ENCODE measurements around the gene HGFAC.
A peak's percentile ranks its signal among the peaks of the same experiment; 100 is the strongest.
"Not testable (repeated sequence)": the region's sequence is repeated elsewhere in the genome, so short reads cannot be mapped to it uniquely, and the experiment has no call there.

Gene HGFAC

GRCh38 chr4:3451956-3452355 lies 10.2 kb downstream of the HGFAC start:
- peak; percentile 64 for DNase-seq (ENCODE audit: low read depth)

GRCh38 chr4:3452376-3452775 lies 10.6 kb downstream of the HGFAC start:
- DNase-seq (ENCODE audit: low read depth): no peak
- TF ChIP-seq CTCF (IDR thresholded peaks at IDR 0.05; ENCODE audit: insufficient read depth, low read depth, low read length, missing control alignments): no peak
- no peak overlapping the region for H3K4me3 ChIP-seq (ENCODE audit: low read length)

More at GRCh38 chr4:3451956-3452355, 10.2 kb downstream of the HGFAC start:
- no peak overlapping the region for H3K4me3 ChIP-seq (ENCODE audit: low read length)
- TF ChIP-seq CTCF (IDR thresholded peaks at IDR 0.05; ENCODE audit: insufficient read depth, low read depth, low read length, missing control alignments): no peak

- not testable (repeated sequence) for H3K4me3 ChIP-seq (ENCODE audit: low read length); DNase-seq (ENCODE audit: low read depth)
Measured at GRCh38 chr4:3455596-3455995, 13.8 kb downstream of the HGFAC start.

GRCh38 chr4:3458371-3458770 lies 16.6 kb downstream of the HGFAC start:
- no peak overlapping the region for H3K4me3 ChIP-seq (ENCODE audit: low read length)
- TF ChIP-seq CTCF (IDR thresholded peaks at IDR 0.05; ENCODE audit: insufficient read depth, low read depth, low read length, missing control alignments): no peak
- no peak for DNase-seq (ENCODE audit: low read depth)

GRCh38 chr4:3459156-3459555 lies 17.4 kb downstream of the HGFAC start:
- H3K4me3 ChIP-seq (ENCODE audit: low read length); DNase-seq (ENCODE audit: low read depth): not testable (repeated sequence)

GRCh38 chr4:3460926-3461325 lies 19.2 kb downstream of the HGFAC start:
- DNase-seq (ENCODE audit: low read depth): no peak
- no peak overlapping the region for H3K4me3 ChIP-seq (ENCODE audit: low read length)
- no peak for TF ChIP-seq CTCF (IDR thresholded peaks at IDR 0.05; ENCODE audit: insufficient read depth, low read depth, low read length, missing control alignments)

- H3K4me3 ChIP-seq (ENCODE audit: low read length): no peak overlapping the region
- TF ChIP-seq CTCF (IDR thresholded peaks at IDR 0.05; ENCODE audit: insufficient read depth, low read depth, low read length, missing control alignments): no peak
- DNase-seq (ENCODE audit: low read depth): peak; percentile 79
Measured at GRCh38 chr4:3461515-3462291, 19.9 kb downstream of the HGFAC start.

GRCh38 chr4:3462321-3462789 lies 20.6 kb downstream of the HGFAC start:
- TF ChIP-seq CTCF (IDR thresholded peaks at IDR 0.05; ENCODE audit: insufficient read depth, low read depth, low read length, missing control alignments): no peak
- DNase-seq (ENCODE audit: low read depth): no peak
- H3K4me3 ChIP-seq (ENCODE audit: low read length): no peak overlapping the region

All from epithelial cell of esophagus (primary cell).